HepG2 (cell line): Measurements from ENCODE around the gene RPS6KL1. TPM values are rescaled to one million over a fixed set of nuclear protein-coding genes. Genes with fewer than 3 reads are reported as not detected.

Source experiments
- ATAC-seq: fragments of 200-7000 bp; cut with Tn5 transposase; 3 replicates; pipeline ENCODE4 v1.9.1; 2020; ENCODE audit warnings: mild to moderate bottlenecking, moderate library complexity
- BruUV-seq: library from RNA; stranded (reverse); fragments of 400-500 nt; replicated peaks from 2 replicates; lab custom pipeline; 2021; lab: Mats Ljungman, UMichigan
- CTCF ChIA-PET: fragments of 300-600 bp; formaldehyde crosslinking; extraction: SDS; loops from one replicate; lab custom pipeline; 2021; ENCODE audit warnings: low total read pairs, inconsistent platforms, low intra/inter-chr PET ratio; lab: Yijun Ruan, JAX
- POLR2A ChIA-PET: fragments of 350-600 bp; sonication (Branson Sonifier 250); formaldehyde crosslinking; loops from one replicate; lab custom pipeline; 2020; ENCODE audit warnings: antibody characterized with exemption, inconsistent platforms; lab: Yijun Ruan, JAX
- DNase-seq: peaks from one replicate; pipeline ENCODE4 v3.0.0-alpha.2; 2015; ENCODE audit warnings: low spot score
- FAIRE-seq: peaks from 3 replicates; lab custom pipeline; 2011; peaks lifted over from hg19 to GRCh38; lab: Jason Lieb, UNC
- H2AFZ ChIP-seq: one replicate; pipeline ENCODE4 v1.6.1; 2011; ENCODE audit warnings: low read length, inconsistent platforms
- H3K27ac ChIP-seq: fragments of 300-600 bp; 3 replicates; pipeline ENCODE4 v1.8.0; 2011; ENCODE audit warnings: mixed run types, mild to moderate bottlenecking, mixed read lengths, low read length, inconsistent platforms; ENCODE audit not compliant: insufficient read depth; ENCODE audit errors: extremely low read length
- H3K27me3 ChIP-seq, 2 experiments: fragments of 200-600 bp in 1 of 2; 2 replicates in 1 of 2; 3 replicates in 1 of 2; pipeline versions ENCODE4 v1.6.0 to v1.8.0; 2011; ENCODE audit warnings: low read length in 2 of 2, mild to moderate bottlenecking in 2 of 2, moderate library complexity in 2 of 2, inconsistent platforms in 1 of 2; ENCODE audit not compliant: insufficient read depth in 2 of 2, control insufficient read depth in 1 of 2
- H3K36me3 ChIP-seq, 2 experiments: fragments of 200-600 bp in 1 of 2; replicated peaks in 1 of 2; 2 replicates in 1 of 2; 3 replicates in 1 of 2; pipeline versions ENCODE4 v1.5.1 to v1.8.0; 2011; ENCODE audit warnings: low read length in 2 of 2, inconsistent platforms in 1 of 2; ENCODE audit not compliant: insufficient read depth in 2 of 2, control insufficient read depth in 1 of 2
- H3K4me1 ChIP-seq: 2 replicates; pipeline ENCODE4 v1.5.1; 2012; ENCODE audit warnings: low read length, inconsistent platforms; ENCODE audit not compliant: insufficient read depth
- H3K4me2 ChIP-seq: 2 replicates; pipeline ENCODE4 v1.6.0; 2011; ENCODE audit warnings: low read depth, low read length, inconsistent platforms
- H3K4me3 ChIP-seq, 3 experiments: fragments of 200-600 bp in 1 of 3; sonication (generic), shearing (Covaris generic) in 1 of 3; replicated peaks in 1 of 3; 2 replicates each; pipeline ENCODE4 v1.5.1; 2011 to 2016; ENCODE audit warnings: low read length in 3 of 3, inconsistent platforms in 2 of 3, low read depth in 2 of 3, mild to moderate bottlenecking in 2 of 3, control low read depth in 1 of 3, mixed read lengths in 1 of 3; ENCODE audit not compliant: insufficient read depth in 1 of 3
- H3K79me2 ChIP-seq: one replicate; pipeline ENCODE4 v1.6.1; 2011; ENCODE audit warnings: low read length, inconsistent platforms; ENCODE audit not compliant: insufficient read depth
- H3K9ac ChIP-seq: 2 replicates; pipeline ENCODE4 v1.6.0; 2011; ENCODE audit warnings: mild to moderate bottlenecking, low read depth, low read length, inconsistent platforms; ENCODE audit not compliant: insufficient read depth
- H3K9me3 ChIP-seq: 2 replicates; pipeline ENCODE4 v1.5.1; 2012; ENCODE audit warnings: mild to moderate bottlenecking, low read length
- H4K20me1 ChIP-seq: 2 replicates; pipeline ENCODE4 v1.6.0; 2011; ENCODE audit warnings: inconsistent platforms, mild to moderate bottlenecking, low read length, moderate library complexity; ENCODE audit not compliant: insufficient read depth
- ATF7 ChIP-seq, 2 experiments: fragments of 450-650 bp in 1 of 2; sonication (generic) in 1 of 2; formaldehyde crosslinking in 1 of 2; IDR thresholded peaks; 2 replicates each; pipeline versions ENCODE4 v1.4.0 to v1.6.1; 2016 to 2020; ENCODE audit warnings: antibody characterized with exemption in 1 of 2, mild to moderate bottlenecking in 1 of 2, missing genetic modification reagents in 1 of 2
- HNF1A ChIP-seq, 2 experiments: sonication (generic) in 1 of 2; formaldehyde crosslinking in 1 of 2; IDR thresholded peaks; 2 replicates each; pipeline versions ENCODE4 v1.4.0 to v1.6.1; 2016 to 2020; ENCODE audit warnings: borderline replicate concordance in 1 of 2, low read depth in 1 of 2, mild to moderate bottlenecking in 1 of 2, missing genetic modification reagents in 1 of 2
- HNRNPL ChIP-seq: fragments of 200-400 bp; formaldehyde crosslinking; IDR thresholded peaks from 2 replicates; pipeline ENCODE4 v1.6.1; 2017; ENCODE audit warnings: mild to moderate bottlenecking, low read depth, low read length
- KDM3A ChIP-seq: IDR thresholded peaks from 2 replicates; pipeline ENCODE4 v1.6.1; 2018; ENCODE audit warnings: low read depth, missing compliant biosample characterization
- MXD4 ChIP-seq: IDR thresholded peaks from 2 replicates; pipeline ENCODE4 v1.6.1; 2016; ENCODE audit warnings: mild to moderate bottlenecking, missing biosample characterization, missing genetic modification reagents
- ZFP36L2 ChIP-seq: sonication (generic); formaldehyde crosslinking; IDR thresholded peaks from 2 replicates; pipeline ENCODE4 v1.4.0; 2020; ENCODE audit warnings: missing genetic modification reagents
- ZNF629 ChIP-seq: sonication (generic); formaldehyde crosslinking; conservative IDR thresholded peaks from 2 replicates; pipeline ENCODE4 v1.5.0; 2020; ENCODE audit warnings: missing genetic modification reagents
- ZNF670 ChIP-seq: sonication (generic); formaldehyde crosslinking; IDR thresholded peaks from 2 replicates; pipeline ENCODE4 v1.8.0; 2022; ENCODE audit warnings: mild to moderate bottlenecking, missing genetic modification reagents, borderline replicate concordance
- WGBS: methylation state at CpG from one replicate; pipeline ENCODE4 v1.1.6; 2017; ENCODE audit warnings: low lambda C conversion rate; 5-methylcytosine and 5-hydroxymethylcytosine counted together
- in situ Hi-C: cut with HindIII; loops from 2 replicates; pipeline ENCODE4 v1.10.0; 2017; ENCODE audit warnings: low pct_unique_long_range_greater_than_20kb; ENCODE audit not compliant: extremely low pct_ligation_motif_present
- intact Hi-C: fragments of 100-400 bp; cut with micrococcal nuclease; formaldehyde crosslinking; loops from one replicate; pipeline ENCODE4 v1.10.0; 2022; ENCODE audit not compliant: unreplicated experiment
- polyA plus RNA-seq, 8 experiments: library from polyadenylated mRNA; depleted of rRNA in 3 of 8; stranded (reverse) in 7 of 8; unstranded in 1 of 8; fragments of >200 nt; fragmentation: Illumina TruSeq in 4 of 8; extraction: Trizol in 4 of 8; gene quantifications; 2 replicates each; pipeline versions ENCODE4 v1.2.1 to v1.2.3, GENCODE V29; 2011 to 2016; ENCODE audit warnings: low read depth in 4 of 8, missing spikeins in 1 of 8, mixed read lengths in 1 of 8; ENCODE audit not compliant: insufficient read depth in 1 of 8
- total RNA-seq, 5 experiments: library from RNA; depleted of rRNA; stranded (reverse); fragments of >200 nt; fragmentation: Illumina TruSeq; extraction: Trizol; gene quantifications; 2 replicates each; pipeline ENCODE4 v1.2.3, GENCODE V29; 2016; ENCODE audit warnings: low read depth in 1 of 5

Gene RPS6KL1
- total and polyA plus RNA-seq, 2 of the 13 experiments (the other 11 are each of a cell fraction or from before 2014, with no cell fraction given) = 6.5 to 11.5 TPM

DNA sequence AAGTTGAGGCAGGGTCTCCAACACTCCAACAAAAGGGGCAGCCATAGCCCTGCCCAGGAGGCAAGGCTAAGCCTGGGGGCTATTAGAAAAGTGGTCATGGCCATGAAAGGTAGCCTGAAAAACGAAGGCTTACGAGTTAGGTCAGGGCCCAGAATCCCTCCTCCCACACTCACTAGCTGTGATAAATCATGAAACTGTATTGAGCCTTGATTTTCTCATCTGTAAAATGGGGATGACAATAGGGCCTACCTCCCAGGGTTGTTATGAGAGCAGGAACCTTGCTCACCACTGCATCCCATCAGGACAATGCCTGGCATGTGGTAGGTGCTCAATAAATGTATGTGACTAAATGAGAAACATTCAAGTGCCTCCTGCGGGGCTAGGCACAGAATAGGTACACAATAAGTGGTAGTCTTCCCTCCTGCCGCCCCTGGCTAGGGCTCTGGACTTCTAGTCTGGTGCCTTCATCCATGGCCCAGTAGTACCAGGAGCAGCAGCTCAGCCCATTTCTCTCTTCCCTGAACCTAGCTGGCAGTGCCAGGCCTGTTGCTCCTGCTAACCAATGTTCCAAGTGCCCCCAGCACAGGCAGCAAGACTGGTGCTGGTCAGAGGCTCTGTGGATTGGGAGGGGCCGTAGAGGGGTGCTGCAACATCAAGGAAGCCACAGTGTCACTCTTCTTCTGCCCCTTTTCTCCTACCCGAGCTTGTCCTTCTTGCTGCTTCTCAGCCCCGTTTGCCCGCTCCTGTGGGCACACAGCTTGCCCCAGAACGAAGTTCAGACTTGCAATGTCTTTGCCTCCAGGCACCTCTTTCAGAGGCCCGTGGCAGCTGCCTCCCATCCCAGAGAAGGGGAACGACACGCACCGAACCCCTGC lies 24.5 kb upstream of the RPS6KL1 start:
- TF ChIP-seq ZFP36L2 (CRISPR knock-in tag) = no peak
- peak; percentile 87 for TF ChIP-seq ZNF629 (CRISPR knock-in tag)
- 0 out of 2 replicates have a peak, but pooled peaks have one; percentile 21 for TF ChIP-seq HNRNPL
- TF ChIP-seq, all 625 proteins: peak for 2
- in situ Hi-C loops = no loop called here
- CTCF ChIA-PET = no interaction called here
- FAIRE-seq = no peak
- Histone ChIP-seq H3K79me2 (peaks cover 3% of the 10 kb centered on the region), H2AFZ (no peak overlapping the region), H3K36me3 (peaks cover 10 to 35% of the 10 kb centered on the region in 2 experiments), H3K4me3 (no peak overlapping the region), H3K27ac (no peak overlapping the region), H3K9ac (no peak overlapping the region), H3K4me2 (no peak overlapping the region), H3K9me3 (no peaks in the 10 kb centered on the region), H4K20me1 (no peaks in the 10 kb centered on the region; the same call in 1 of the 2 replicates), H3K27me3 (no peaks in the 10 kb centered on the region), H3K4me1 (peaks cover 51% of the 10 kb centered on the region)
- POLR2A ChIA-PET = no interaction called here
- BruUV-seq = no TSS peak
- no peak for DNase-seq
- WGBS = 99% methylated on average over 12 of the region's 13 CpGs
- intact Hi-C loops = loop anchor here (2.0 kb wide), 1 partner anchor 75 kb away; no protein-coding TSS in a partner anchor
- ATAC-seq = no peak

GRCh38 chr14:74946659-74947281 lies 23.7 kb upstream of the RPS6KL1 start:
- no peak overlapping the region for H3K27ac ChIP-seq
- no TSS peak for BruUV-seq
- H3K36me3 ChIP-seq = peaks cover 12 to 38% of the 10 kb centered on the region in 2 experiments
- in situ Hi-C loops = no loop called here
- H3K4me2 ChIP-seq = no peak overlapping the region
- H3K4me3 ChIP-seq = no peak overlapping the region
- ATAC-seq = no peak
- no peak for DNase-seq
- intact Hi-C loops = loop anchor here (1.0 to 2.0 kb wide), 2 partner anchors 76 to 142 kb away; no protein-coding TSS in a partner anchor
- no peaks in the 10 kb centered on the region for H3K9me3 ChIP-seq
- ChIA-PET CTCF (interaction anchor here (1.8 kb wide), 2 partner anchors 33 to 141 kb away, joined by 8 to 11 read pairs; no protein-coding TSS in a partner anchor), POLR2A (interaction anchor here (1.3 to 2.5 kb wide), 2 partner anchors 9 to 28 kb away, joined by 4 to 9 read pairs; partner anchors contain the start of gene PGF)
- H3K79me2 ChIP-seq = no peaks in the 10 kb centered on the region
- no peak overlapping the region for H2AFZ ChIP-seq
- H3K9ac ChIP-seq = no peak overlapping the region
- H4K20me1 ChIP-seq = no peaks in the 10 kb centered on the region; the same call in 1 of the 2 replicates
- WGBS = 90% methylated on average over 5 of the region's 5 CpGs
- peaks cover 43% of the 10 kb centered on the region for H3K4me1 ChIP-seq
- H3K27me3 ChIP-seq = no peaks in the 10 kb centered on the region
- FAIRE-seq = no peak
- TF ChIP-seq HNF1A (IDR thresholded peaks at IDR 0.05; ENCODE audit: low read depth) (no peak), HNF1A (CRISPR knock-in tag; IDR thresholded peaks at IDR 0.05; ENCODE audit: borderline replicate concordance) (no peak), KDM3A (no peak), ATF7 (IDR thresholded peaks at IDR 0.05) (no peak), ATF7 (CRISPR knock-in tag; IDR thresholded peaks at IDR 0.05) (no peak), MXD4 (no peak), ZNF670 (CRISPR knock-in tag) (no peak)
